ENCODE results near the gene NCBP2. TPM values are rescaled to one million over a fixed set of nuclear protein-coding genes. Genes with fewer than 3 reads are reported as not detected.

NCBP2 gene
- total and polyA plus RNA-seq, 2 experiments from 2014 or later: 78.4 to 98.9 TPM

GRCh38 chr3:196971094-196971698 is 28.9 kb upstream of the NCBP2 start (continued):
- TF ChIP-seq, protein P1, sequence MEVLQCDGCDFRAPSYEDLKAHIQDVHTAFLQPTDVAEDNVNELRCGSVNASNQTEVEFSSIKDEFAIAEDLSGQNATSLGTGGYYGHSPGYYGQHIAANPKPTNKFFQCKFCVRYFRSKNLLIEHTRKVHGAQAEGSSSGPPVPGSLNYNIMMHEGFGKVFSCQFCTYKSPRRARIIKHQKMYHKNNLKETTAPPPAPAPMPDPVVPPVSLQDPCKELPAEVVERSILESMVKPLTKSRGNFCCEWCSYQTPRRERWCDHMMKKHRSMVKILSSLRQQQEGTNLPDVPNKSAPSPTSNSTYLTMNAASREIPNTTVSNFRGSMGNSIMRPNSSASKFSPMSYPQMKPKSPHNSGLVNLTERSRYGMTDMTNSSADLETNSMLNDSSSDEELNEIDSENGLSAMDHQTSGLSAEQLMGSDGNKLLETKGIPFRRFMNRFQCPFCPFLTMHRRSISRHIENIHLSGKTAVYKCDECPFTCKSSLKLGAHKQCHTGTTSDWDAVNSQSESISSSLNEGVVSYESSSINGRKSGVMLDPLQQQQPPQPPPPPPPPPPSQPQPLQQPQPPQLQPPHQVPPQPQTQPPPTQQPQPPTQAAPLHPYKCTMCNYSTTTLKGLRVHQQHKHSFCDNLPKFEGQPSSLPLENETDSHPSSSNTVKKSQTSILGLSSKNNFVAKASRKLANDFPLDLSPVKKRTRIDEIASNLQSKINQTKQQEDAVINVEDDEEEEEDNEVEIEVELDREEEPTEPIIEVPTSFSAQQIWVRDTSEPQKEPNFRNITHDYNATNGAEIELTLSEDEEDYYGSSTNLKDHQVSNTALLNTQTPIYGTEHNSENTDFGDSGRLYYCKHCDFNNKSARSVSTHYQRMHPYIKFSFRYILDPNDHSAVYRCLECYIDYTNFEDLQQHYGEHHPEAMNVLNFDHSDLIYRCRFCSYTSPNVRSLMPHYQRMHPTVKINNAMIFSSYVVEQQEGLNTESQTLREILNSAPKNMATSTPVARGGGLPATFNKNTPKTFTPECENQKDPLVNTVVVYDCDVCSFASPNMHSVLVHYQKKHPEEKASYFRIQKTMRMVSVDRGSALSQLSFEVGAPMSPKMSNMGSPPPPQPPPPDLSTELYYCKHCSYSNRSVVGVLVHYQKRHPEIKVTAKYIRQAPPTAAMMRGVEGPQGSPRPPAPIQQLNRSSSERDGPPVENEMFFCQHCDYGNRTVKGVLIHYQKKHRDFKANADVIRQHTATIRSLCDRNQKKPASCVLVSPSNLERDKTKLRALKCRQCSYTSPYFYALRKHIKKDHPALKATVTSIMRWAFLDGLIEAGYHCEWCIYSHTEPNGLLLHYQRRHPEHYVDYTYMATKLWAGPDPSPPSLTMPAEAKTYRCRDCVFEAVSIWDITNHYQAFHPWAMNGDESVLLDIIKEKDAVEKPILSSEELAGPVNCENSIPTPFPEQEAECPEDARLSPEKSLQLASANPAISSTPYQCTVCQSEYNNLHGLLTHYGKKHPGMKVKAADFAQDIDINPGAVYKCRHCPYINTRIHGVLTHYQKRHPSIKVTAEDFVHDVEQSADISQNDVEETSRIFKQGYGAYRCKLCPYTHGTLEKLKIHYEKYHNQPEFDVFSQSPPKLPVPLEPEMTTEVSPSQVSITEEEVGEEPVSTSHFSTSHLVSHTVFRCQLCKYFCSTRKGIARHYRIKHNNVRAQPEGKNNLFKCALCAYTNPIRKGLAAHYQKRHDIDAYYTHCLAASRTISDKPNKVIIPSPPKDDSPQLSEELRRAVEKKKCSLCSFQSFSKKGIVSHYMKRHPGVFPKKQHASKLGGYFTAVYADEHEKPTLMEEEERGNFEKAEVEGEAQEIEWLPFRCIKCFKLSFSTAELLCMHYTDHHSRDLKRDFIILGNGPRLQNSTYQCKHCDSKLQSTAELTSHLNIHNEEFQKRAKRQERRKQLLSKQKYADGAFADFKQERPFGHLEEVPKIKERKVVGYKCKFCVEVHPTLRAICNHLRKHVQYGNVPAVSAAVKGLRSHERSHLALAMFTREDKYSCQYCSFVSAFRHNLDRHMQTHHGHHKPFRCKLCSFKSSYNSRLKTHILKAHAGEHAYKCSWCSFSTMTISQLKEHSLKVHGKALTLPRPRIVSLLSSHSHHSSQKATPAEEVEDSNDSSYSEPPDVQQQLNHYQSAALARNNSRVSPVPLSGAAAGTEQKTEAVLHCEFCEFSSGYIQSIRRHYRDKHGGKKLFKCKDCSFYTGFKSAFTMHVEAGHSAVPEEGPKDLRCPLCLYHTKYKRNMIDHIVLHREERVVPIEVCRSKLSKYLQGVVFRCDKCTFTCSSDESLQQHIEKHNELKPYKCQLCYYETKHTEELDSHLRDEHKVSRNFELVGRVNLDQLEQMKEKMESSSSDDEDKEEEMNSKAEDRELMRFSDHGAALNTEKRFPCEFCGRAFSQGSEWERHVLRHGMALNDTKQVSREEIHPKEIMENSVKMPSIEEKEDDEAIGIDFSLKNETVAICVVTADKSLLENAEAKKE (CRISPR knock-in tag; IDR thresholded peaks at IDR 0.05): no peak

DNA sequence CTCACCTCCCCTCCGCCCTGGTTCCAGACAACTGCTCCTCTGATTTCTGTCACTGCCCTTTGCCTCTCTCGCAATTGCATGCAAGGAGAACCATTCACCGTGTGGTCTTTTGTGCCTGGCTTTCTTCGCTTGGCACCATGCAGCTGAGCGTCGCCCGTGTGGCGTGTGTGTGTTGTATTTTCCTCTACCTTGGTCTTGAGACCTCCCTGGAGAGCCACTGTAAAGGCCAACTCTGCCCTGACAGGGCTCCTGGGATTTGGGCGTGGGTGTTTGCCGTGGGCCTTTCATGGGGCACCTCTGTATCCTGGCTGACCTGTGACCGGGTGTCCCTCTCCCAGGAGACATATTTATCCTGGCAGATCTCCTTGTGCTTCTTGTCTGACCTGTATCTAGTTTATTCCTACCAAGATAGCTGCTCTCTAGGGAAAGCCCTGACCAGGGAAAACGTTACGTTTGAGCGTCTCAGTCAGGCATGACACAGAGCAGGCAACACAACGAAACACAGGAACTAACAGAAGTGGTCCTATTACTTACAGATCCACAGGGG is 28.3 kb upstream of the NCBP2 start:
- Histone ChIP-seq H3K4me2 (no peak overlapping the region), H3K36me3 (ENCODE audit: insufficient read depth) (no peaks in the 10 kb centered on the region), H3K4me1 (ENCODE audit: insufficient read depth) (no peaks in the 10 kb centered on the region; the same call in 1 of the 2 replicates), H3F3A (replicated peaks; ENCODE audit: low read depth) (0 out of 2 replicates have a peak, but pooled peaks cover 6% of the 10 kb centered on the region), H3K27ac (ENCODE audit: low read depth) (no peak overlapping the region), H3K27me3 (ENCODE audit: insufficient read depth) (peaks cover 65% of the 10 kb centered on the region), H3K9me2 (ENCODE audit: insufficient read depth) (no peaks in the 10 kb centered on the region), H2AFZ (no peak overlapping the region), H3K4me3 (no peak overlapping the region), H3K79me2 (replicated peaks; ENCODE audit: insufficient read depth) (no peaks in the 10 kb centered on the region), H4K20me1 (replicated peaks; ENCODE audit: insufficient read depth) (no peaks in the 10 kb centered on the region)
- H3K4me3 Mint-ChIP-seq: peak overlapping the region; percentile 60
- H3K27me3 Mint-ChIP-seq (ENCODE audit: insufficient read depth, low read depth, poor library complexity): peaks cover 51% of the 10 kb centered on the region
- H3K36me3 Mint-ChIP-seq (ENCODE audit: low read depth): peaks cover 8% of the 10 kb centered on the region
- ATAC-seq: no peak
- peaks cover 8% of the 10 kb centered on the region; the same call in 2 of the 3 replicates for H3K4me1 Mint-ChIP-seq
- H3K9me3 Mint-ChIP-seq: peaks cover 27% of the 10 kb centered on the region
- no peak overlapping the region for H3K27ac Mint-ChIP-seq
- no peak for DNase-seq (ENCODE audit: low spot score)
- no peak for TF ChIP-seq CREB1 (CRISPR knock-in tag; IDR thresholded peaks at IDR 0.05; ENCODE audit: low read depth)
- no peak for TF ChIP-seq ZNF114 (CRISPR knock-in tag; IDR thresholded peaks at IDR 0.05)
- no peak for TF ChIP-seq EZH2 (IDR thresholded peaks at IDR 0.05; ENCODE audit: low read depth, unreplicated experiment)
- TF ChIP-seq STAT1 (IDR thresholded peaks at IDR 0.05; ENCODE audit: unreplicated experiment): no peak
- no peak for TF ChIP-seq POLR2AphosphoS5 (IDR thresholded peaks at IDR 0.05; ENCODE audit: low read depth)
- TF ChIP-seq EZH2phosphoT487 (IDR thresholded peaks at IDR 0.05; ENCODE audit: unreplicated experiment): no peak
- TF ChIP-seq, protein P1 (CRISPR knock-in tag; IDR thresholded peaks at IDR 0.05): no peak
- TF ChIP-seq ZNF331 (CRISPR knock-in tag; IDR thresholded peaks at IDR 0.05; ENCODE audit: low read depth): no peak

All from GM23338 (cell line).